Activated gamma-delta T cell treated with Interleukin-2 at 50 U/mL for 16 hours (primary cell): ENCODE results near the gene SDSL.

Experiments
- DNase-seq: peaks from one replicate; pipeline ENCODE4 v3.0.0-alpha.2; 2020

SDSL gene, protein sequence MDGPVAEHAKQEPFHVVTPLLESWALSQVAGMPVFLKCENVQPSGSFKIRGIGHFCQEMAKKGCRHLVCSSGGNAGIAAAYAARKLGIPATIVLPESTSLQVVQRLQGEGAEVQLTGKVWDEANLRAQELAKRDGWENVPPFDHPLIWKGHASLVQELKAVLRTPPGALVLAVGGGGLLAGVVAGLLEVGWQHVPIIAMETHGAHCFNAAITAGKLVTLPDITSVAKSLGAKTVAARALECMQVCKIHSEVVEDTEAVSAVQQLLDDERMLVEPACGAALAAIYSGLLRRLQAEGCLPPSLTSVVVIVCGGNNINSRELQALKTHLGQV

DNA sequence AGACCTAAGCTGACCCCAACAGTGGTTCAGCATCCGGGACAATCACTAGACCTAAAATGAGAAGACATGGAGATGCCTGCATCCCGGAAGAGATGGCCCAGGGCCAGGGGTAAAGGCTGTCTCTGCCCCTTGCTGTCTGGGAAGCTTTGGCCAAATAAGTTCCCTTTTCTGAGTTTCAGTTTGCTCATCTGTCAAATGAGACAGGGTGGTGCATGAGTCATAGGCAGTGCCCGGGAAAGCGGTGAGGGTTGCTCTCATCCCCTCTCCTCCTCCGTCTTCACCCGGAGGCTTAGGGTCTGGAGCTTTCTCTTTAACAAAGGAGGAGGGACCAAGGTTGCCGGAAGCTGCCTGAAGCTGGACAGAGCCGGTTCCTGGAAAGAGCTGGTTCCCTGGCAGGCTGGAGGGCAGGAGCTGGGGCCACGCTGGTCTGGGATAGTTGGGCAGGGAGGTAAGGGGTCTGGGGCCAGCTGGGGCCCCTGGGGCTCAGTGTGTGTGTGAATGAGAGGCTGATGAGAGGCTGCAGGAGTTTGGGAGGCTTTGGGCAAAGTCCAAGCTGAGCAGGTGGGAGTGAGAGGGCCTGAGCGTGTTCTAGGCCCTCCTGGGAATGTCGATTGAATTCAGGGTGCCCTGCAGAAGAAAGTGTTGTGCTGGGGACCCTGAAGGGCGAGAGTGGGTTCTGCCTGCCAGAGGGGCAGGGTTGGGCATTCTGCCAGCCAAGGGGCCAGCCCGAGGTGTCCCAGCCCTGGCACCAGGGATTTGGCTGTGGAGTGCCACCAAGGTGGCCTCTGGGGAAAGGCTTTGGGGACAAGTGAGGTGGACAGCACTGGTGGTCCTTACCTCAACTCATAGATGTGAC lies at the start of gene SDSL:
SDSL (plus strand) TSS at position 351 of the 856 bp plus-strand sequence. CDS start 5,603 bp downstream, outside the sequence.
- no peak for DNase-seq

DNA sequence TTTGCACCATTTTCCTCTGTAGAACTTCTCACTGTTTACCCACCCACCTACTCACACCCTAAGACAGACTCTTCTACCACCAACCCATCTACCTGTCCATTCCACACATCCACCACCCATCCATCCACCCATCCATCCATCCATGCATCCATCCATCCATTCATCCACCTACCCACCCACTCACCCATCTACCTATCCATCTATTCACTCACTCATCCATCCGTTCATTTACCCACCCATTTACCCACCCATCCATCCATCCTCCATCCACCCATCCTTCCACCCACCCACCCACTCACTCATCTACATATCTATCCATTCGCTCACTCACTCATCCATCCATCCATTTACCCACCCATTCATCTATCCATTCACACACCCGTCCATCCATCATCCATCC lies 48.7 kb upstream of the SDSL start:
- no peak for DNase-seq

DNA sequence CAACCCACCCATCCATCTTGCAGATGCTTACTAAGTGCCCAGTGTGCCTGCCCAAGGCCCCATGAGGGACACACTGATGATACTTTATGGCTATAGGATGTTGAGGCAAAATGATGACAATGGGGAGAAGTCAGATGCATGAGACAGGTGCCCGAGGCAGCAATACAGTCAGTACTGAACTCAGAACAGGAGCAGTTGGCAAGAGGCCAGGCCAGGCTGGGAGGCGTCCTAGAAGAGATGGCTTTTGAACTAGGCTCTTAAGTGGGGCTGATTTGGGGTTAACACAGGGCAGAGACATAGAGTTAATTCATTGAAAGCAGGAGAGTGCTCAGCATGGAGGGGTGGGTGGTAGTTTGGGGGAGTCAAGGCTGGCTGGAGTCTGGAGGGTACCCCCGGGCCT lies 48.2 kb upstream of the SDSL start:
- DNase-seq = no peak

DNA sequence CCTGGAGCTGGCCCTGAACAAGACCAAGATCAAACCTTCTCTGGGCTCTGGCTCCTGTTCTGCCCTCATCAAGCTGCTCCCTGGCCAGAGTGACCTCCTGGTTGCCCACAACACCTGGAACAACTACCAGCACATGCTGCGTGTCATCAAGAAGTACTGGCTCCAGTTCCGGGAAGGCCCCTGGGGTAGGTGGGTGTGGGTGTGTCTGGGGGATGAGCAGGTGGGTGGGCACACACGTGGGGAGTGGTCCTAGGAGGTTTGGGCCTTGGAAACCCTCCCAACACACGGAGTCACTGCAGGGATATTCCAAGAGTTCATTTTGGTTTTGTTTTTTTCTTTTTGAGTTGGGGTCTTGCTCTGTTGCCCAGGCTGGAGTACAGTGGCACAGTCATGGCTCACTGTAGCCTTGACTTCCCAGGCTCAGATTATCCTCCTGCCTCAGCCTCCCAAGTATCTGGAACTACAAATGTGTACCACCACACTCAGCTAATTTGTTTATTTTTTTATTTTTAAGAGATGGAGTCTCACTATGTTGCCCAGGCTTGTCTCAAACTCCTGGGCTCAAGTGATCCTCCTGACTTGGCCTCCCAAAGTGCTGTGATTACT lies 47.3 kb upstream of the SDSL start:
- no peak for DNase-seq

DNA sequence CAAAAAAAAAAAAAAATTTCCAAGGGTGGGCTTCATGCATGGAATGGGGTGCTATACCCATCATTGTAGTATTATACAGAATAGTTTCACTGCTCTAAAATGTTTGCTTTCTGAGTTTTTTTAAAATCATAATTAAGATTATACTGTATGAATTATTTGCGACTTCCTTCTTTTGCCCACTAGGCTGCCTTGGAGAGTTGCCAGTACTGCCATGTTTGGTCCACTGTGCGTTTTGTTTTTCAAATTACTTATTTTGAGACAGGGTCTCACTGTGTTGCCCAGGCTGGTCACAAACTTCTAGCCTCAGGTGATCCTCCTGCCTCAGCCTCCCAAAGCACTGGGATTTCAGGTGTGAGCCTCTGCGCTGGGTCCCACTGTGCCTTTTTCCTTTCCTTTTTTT lies 43.9 kb upstream of the SDSL start:
- DNase-seq = no peak

DNA sequence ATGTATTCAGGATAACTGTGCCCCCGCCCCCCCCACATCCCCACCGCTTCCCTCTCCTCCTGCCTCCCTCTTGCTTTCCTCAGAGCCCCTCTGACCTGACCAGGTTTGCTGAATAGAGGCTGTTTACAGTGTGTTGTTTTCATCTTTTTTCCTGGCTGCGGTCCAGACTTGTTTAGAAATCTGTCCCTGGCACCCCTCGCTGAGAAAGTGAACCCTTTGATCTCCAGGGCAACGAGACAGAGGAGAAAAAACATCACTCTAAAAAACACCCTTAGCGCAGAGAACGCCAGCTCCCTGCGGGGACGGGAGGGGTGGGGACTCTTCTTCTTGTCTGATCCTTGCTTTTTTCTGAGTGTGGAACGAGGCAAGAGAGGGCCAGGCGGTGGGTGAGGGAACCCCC lies 41.0 kb upstream of the SDSL start:
- no peak for DNase-seq

DNA sequence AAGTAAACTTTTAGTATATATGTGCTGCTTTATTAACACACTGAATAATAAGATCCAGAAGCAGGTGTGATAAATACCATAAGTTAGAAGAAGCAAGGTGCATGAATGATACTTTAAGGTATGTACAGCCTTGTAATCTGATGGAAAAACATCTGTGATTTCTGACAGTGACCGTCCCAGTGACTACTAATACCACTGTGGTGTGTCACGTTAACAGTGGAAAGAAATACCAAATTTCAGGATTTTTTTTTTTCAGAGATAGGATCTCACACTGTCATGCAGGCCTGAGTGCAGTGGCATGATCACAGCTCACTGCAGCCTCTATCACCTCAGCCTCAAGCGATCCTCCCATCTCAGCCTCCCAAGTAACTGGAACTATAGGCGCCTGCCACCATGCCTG lies 40.0 kb upstream of the SDSL start:
- no peak for DNase-seq

DNA sequence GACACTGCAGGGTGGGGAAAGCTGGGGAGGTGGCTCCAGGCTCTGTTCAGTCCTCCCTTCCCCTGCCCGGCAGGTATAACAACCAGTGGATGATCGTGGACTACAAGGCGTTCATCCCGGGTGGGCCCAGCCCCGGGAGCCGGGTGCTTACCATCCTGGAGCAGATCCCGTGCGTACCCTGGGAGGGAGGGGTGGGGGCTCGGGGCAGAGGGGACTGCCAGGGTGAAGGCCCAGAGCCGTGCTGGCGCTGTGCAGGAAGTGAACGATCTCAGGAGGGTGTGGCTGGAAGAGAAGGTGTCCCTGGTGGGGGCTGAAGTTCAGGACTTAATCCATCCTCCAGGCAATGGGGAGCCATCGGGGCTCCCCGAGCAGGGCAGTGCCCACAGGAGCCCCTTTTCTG lies 37.4 kb upstream of the SDSL start:
- DNase-seq = no peak

DNA sequence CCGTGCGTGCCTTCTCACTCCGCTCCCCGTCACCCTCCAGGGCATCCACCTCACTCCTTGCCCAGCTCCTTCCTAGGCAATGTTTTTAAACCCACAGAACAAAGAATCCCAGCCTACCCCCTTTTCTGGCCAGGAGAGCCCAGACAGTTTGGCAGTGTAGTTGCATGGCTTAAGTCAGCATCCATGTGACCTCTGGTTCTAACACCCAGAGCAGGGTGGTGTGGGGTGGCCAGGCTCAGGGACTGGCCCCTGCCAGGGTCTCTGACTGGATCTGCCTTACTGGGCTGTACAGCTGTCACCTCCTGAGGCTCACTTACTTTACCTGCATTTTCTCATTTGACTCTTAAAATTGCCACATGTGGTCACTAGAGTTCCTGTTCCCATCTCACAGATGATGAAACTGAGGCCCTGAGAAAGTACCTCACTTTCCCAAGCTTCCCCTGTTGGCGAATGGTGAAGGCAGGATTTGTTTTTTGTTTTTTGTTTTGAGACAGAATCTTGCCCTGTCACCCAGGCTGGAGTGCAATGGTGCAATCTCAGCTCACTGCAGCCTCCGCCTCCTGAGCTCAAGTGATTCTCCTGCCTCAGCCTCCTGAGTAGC lies 36.8 kb upstream of the SDSL start:
- no peak for DNase-seq

DNA sequence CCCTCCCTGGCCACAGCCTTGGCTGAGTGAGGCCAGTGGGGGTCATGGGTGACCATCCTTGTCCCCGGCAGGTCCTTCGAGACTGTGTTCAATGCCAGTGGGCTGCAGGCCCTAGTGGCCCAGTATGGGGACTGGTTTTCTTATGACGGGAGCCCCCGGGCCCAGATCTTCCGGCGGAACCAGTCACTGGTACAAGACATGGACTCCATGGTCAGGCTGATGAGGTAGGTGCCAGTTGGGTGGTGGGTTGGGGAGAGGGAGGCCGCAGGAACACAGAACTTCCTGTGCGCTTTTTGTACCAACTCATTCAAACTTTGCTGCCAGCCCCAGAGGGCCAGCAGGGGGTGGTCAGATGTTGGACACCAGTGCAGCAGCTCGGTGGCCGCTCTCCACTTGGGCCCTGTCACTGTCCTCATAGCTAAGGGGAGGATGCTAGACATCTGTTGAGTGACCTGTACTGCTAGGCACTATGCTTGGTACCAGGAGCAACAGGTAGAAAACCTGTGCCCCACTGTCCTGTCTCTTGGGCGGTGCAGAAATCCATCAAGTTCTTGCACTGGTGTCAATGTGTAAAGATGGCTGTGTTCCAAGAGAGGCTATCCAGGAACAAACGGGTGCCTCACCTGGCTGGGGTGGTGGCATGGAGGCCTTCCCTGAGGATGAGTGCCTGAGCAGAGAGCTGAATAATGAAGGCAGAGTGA lies 35.2 kb upstream of the SDSL start:
- no peak for DNase-seq

DNA sequence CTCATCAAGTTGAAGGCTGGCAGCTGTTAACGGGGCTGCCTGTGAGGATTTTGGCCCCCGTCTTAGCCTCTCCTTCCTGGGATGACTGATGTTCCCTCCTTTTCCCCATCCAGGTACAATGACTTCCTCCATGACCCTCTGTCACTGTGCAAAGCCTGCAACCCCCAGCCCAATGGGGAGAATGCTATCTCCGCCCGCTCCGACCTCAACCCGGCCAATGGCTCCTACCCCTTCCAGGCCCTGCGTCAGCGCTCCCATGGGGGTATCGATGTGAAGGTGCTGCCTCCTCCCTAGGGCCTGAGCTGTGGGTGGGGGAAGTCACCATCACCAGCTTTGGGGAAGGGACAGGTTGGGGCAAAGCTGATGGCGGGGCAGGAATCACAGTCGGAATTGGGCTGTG lies 34.5 kb upstream of the SDSL start:
- no peak for DNase-seq

DNA sequence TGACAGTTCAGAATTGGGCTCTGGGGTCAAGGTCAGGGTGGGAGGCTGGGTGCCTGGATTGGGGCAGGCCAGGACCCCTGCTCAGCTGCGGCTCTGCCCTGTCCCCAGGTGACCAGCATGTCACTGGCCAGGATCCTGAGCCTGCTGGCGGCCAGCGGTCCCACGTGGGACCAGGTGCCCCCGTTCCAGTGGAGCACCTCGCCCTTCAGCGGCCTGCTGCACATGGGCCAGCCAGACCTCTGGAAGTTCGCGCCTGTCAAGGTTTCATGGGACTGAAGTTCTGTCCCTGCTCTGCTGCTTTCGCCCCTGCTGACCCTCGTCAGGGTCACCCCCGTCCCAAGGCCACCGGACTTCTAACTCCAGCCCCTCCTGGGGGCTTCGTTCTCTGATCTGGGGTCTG lies 33.8 kb upstream of the SDSL start:
- no peak for DNase-seq

DNA sequence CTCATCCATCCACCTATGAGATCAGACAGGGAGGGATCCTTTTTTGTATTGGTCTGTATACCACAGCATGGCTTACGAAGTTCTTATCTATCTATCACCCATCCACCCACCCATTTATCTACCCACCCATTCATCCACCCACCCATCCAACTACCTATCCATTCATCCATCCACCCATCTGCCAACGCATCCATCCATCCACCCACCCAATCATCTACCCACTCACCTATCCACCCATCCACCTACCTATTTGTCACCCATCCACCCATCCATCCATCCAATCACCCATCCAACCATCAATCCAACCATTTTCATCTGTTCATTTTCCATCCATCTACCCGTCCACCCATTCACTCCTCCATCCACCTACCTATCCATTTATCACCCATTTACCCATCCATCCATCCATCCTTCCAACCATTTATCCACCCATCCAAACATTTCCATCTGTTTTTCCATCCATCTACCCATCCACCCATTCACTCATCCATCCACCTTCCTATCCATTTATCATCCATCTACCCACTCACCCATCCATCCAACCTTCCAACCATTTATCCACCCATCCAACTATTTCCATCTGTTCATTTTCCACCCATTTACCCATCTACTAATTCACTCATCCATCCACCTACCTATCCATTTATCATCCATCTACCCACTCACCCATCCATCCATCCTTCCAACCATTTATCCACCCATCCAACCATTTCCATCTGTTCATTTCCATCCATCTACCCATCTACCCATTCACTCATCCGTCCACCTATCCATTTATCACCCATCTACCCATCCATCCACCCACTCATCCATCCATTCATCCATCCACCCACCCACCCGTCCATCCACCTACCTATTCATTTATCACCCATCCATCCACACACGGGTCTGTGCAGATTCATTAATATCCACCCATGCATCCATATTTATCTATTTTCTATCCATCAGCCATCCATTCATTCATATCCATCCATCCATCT lies 31.8 kb upstream of the SDSL start:
- DNase-seq = no peak

DNA sequence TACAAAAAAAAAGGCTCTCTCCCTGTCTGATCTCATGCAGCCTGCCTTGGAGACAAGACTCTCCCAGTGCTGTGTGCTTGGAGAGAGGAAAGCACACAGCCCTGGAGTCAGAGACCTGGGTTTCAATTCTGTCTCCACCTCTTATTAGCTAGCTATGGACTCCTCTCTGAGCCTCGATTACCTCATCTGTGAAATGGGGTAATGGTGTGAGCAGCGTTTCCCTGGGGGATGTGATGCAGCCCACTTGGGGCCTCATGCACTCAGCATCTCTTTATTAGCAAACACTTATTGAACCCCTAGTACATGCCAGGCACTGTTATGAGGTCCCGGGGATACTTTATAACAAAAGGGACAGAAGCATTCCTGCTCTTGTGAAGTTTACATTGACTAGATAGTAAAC lies 31.0 kb upstream of the SDSL start:
- DNase-seq = no peak

DNA sequence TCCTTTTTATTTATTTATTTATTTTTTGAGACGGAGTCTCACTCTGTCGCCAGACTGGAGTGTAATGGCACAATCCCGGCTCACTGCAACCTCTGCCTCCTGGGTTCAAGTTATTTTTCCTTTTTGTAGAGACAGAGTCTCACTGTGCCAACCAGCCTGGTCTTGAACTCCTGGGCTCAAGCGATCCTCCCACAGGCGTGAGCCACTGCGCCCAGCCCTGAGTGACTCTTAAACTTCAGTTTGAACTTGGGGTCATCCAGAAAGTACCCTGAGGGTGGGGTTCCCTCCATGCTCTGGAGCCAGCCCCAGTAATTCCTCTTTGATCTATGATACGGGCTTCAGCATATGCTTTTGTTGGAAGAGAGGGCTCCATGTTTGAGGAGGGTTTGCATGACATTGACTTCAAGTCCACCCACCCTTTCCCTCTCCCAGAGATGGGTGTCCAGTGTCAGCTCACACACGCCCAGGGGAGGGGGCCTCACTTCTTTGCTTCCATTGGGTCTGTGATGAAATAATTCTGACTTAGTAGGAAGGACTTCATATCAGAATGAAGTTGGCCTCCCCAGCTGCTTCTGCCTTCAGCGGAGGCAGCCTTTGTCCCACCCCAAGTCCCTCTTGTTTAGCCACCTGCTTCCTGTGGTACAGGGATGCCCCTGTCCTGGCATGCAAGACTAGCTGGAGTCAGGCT lies 30.4 kb upstream of the SDSL start:
- no peak for DNase-seq

DNA sequence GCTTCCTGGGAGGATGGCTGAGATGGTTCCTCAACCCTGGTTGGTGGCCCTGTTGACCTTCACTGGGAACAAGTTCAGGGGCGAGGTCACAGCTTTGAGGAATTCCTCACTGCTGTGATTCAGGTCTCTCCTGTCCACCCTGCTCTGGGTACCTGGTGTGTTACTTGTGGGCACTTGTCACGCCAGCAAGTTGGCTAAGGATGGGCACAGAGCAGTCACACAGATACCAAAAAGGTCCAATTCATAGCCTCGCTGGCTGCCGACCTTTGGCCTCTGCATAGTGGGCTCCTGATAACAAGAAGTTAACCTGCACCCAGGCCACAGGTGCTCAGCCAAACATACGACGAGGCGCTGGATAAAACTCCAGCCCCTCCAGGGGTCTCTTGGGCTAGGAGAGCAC lies 29.7 kb upstream of the SDSL start:
- DNase-seq = no peak

DNA sequence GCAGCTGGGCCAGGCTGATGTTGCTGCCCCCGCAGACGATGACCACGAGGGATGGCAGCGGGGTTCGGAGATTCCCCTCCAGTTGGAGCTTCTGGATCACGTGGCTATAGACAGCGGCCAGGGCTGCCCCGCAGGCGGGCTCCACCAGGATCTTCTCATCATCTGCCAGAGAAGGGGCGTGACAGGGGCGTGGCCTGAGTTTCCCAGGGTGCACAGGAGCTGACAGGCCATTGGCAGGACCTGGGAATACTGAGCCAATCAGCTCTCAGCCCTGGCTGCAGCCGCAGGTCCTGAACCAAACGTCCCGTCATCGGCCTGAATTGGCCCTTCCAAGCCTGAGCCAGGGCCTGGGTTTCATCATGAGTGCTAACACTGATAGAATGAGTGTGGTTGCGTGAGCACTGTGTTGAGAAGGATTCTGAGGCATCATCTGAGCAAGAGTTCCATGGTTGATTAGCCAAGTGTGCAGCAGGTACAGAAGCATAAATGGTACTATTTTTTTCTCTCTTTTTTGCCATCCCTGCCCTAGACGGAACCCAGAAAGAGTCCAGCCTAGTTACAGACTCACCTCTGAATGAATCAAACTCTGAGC lies 29.1 kb upstream of the SDSL start:
- no peak for DNase-seq

DNA sequence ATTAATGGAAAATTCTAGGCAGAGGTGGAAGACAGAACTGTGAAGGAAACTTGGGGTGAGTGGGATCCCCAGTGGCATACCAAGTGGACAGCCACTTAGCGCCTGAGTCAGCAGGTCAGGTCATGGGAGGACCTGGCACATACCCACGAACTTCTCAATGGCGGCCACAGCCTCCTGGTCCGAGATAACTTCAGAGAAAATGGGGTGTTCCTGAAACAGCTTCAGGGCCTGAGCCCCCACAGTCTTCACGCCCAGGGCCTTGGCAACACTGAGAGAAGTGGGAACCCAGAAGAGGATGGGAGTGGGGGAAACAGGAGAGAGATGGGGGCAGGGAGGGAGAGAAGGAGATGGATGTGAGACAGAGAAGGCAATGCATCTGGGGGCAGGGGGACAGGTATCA lies 28.4 kb upstream of the SDSL start:
- DNase-seq = no peak

DNA sequence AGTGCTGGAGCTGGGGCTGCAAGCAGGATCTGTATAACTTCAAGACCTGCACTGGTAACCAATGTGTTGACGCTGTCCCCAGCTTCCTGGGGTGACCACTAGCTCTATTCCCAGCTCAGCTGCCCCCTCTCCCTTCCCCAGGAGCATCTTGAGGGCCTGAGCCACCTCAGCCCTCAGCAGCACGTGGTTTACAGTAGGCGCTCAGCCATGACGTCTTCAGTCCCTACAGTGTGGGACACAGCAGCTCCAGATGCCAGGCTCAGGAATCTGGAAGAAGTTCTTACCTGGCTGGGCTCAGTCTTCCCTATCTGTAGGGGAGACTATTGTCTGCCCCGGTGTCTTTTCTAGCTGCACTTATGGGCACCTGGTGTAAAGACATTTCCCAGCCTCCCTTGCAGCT lies 27.1 kb upstream of the SDSL start:
- no peak for DNase-seq

DNA sequence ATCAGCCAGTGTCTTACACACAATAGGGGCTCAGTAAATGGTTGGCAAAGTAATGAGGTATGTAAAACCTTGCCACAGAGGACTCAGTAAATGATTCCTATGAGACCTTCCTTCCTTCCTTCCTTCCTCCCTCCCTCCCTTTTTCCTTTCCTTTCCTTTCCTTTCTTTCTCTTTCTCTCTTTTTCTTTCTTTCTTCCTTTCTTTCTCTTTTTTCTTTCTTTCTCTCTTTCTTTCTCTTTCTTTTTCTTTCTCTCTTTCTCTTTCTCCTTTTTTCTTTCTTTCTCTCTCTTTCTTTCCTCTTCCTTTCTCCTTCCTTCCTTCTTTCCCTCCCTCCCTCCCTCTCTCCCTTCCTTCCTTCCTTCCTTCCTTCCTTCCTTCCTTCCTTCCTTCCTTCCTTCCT lies 26.0 kb upstream of the SDSL start:
- no peak for DNase-seq
